ENCODE measurements around the gene OVAAL. TPM values are rescaled to one million over a fixed set of nuclear protein-coding genes. Genes with fewer than 3 reads are reported as not detected.

OVAAL gene
- total RNA-seq, 1 donor from 2014 or later = not detected

DNA sequence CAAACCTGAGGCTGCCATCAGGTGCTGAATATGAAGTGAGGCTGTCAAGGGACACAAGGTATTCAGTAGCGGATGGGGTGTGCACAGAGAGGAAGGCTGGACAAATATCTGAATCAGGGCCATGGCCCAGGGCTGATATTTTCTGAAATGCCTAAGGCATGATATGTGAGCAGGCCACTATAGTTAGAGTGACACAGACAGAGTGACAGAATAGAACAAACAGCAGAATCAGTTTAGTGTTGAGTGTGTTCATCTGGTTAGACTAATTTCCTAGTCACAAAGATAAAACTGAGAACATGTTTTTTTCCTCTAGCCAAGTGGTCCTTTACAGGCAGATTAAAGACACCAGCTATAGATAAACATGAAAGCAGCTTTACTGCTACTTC is 3.9 kb downstream of the OVAAL start:
- no peak for DNase-seq (ENCODE audit: low read depth)
- no peak overlapping the region for H3K4me3 ChIP-seq (ENCODE audit: low read depth, low read length)
- TF ChIP-seq, protein P1, sequence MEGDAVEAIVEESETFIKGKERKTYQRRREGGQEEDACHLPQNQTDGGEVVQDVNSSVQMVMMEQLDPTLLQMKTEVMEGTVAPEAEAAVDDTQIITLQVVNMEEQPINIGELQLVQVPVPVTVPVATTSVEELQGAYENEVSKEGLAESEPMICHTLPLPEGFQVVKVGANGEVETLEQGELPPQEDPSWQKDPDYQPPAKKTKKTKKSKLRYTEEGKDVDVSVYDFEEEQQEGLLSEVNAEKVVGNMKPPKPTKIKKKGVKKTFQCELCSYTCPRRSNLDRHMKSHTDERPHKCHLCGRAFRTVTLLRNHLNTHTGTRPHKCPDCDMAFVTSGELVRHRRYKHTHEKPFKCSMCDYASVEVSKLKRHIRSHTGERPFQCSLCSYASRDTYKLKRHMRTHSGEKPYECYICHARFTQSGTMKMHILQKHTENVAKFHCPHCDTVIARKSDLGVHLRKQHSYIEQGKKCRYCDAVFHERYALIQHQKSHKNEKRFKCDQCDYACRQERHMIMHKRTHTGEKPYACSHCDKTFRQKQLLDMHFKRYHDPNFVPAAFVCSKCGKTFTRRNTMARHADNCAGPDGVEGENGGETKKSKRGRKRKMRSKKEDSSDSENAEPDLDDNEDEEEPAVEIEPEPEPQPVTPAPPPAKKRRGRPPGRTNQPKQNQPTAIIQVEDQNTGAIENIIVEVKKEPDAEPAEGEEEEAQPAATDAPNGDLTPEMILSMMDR (conservative IDR thresholded peaks at IDR 0.05; ENCODE audit: low read depth, low read length) = no peak

DNA sequence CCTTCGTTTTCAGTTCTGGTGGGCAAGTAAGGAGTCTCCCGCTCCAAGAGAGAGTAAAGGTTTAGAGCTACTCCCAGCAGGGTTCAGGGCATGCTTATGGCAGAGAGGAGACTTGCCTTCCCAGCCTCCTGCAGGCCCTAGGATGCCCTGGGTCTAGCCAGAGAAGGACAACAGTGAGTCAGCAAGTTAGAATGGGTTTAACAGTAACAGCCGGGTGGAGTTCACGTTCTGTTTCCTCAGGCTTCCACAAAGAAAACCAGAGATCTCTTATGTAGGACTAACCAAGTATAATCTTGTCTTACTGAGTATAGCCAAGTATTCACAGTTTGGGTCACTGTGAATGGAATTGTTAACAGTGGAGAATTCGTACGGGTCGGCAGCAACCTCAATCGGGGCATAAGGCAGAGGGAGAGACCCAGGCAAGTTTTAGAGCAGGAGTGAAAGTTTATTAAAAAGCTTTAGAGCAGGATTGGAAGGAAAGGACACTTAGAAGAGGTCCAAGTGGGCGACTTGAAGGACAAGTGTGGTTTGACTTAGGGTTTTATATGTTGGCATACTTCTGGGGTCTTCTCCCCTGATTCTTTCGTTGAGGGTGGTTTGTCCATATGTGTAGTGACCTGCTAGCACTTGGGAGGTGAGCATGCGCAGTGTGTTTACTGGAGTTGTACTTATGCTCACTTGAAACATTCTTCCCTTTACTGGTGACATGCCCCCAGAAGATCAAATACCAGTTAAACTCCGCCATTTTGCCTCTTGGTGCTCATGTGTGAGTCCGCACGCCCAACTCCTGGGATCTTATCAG is 4.5 kb downstream of the OVAAL start:
- no peak overlapping the region for H3K4me3 ChIP-seq (ENCODE audit: low read depth, low read length)
- no peak for DNase-seq (ENCODE audit: low read depth)
- TF ChIP-seq, protein P1 (conservative IDR thresholded peaks at IDR 0.05; ENCODE audit: low read depth, low read length) = no peak

DNA sequence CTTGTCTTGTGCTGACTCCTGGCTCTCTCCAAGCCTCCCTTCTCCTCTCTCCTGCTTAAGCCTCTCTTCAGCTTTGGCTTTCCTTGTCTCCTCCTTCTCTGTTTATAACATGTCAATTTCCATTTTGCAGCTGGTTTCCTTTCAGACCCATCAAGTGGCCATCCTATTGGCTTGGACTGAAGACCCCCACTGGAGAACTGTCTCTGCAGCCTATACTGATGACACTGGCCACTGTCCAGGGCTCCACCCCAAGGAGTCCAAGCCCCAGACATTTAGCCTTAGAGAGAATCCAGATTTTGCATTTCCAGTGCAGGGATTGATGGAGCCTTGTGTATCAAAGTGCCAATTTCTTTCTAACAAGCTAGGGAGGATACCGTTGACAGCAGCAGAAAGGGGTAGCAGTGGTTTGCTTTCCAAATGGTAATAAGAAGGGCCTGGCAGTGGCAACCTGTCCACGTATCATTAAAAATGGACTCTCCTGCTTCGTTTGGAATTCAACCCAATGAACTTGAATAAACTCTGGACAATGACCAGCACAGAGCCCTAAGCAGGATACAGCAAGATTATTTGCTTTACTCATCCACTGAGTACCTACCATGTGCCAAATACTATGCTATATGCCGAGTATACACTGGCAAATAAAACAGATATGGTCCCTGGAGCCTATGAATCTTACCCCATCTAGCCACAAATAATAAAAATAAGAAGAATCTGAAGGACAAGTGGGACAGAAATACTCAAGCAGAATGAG is 6.5 kb downstream of the OVAAL start:
- no peak for DNase-seq (ENCODE audit: low read depth)
- H3K4me3 ChIP-seq (ENCODE audit: low read depth, low read length) = no peak overlapping the region
- TF ChIP-seq, protein P1 (conservative IDR thresholded peaks at IDR 0.05; ENCODE audit: low read depth, low read length) = no peak

DNA sequence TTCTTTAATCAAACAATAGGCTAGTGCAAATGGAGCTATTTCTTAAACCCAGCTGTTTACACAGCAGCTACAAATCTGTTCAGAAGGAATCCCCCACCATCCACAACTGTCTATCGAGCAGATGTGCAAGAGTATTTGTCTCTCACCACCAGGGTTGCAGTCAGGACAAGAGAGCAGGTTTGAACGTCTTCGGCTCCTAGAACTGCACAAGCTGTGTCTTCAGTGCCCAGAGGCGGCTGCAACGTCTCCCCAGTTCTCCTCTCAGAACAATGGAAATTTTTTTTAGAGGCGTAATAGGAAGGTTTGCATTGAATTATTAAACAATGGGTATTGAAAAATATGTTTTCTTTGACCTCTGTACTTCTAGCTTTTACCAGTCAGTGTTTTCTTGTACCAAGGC is 7.3 kb downstream of the OVAAL start:
- DNase-seq (ENCODE audit: low read depth) = no peak
- TF ChIP-seq, protein P1 (conservative IDR thresholded peaks at IDR 0.05; ENCODE audit: low read depth, low read length) = no peak
- no peak overlapping the region for H3K4me3 ChIP-seq (ENCODE audit: low read depth, low read length)

DNA sequence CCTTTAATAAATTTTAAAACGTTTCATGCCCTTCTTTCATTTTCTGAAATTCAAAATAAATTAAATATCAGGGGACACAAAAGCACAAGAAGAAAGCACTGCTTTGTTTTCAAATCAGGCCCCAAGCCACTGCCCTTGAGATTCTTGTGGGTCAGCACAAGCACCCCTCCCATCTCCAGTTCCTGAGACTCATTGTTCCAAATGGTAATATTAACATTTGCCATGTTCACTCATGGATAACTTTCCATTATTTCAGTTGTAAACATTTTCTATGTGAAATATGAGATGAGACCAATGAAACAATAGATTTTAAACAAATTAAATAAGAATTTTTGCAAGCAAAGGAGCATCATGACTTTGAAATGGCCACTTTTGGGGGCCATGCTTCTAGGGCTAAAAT is 7.7 kb downstream of the OVAAL start:
- no peak for DNase-seq (ENCODE audit: low read depth)

DNA sequence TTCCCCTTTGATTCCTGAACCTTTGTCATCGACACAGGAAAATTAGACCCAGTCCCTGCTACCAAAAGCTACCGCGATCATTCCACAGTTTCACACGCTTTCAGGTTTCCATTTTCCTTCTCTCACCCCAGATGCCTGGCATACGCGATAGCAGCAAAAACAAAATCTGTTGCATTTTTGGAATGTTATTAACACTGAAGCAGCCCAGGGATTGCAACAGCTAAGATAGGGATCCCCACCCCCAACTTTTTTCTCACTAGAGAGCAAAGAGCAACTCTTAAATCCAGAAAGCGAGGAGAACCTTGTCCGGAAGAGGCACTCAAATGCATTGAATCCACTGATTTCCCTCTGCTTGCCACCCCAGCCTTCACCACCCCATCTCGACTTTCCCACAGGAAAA is 8.9 kb downstream of the OVAAL start:
- no peak for DNase-seq (ENCODE audit: low read depth)
- H3K4me3 ChIP-seq (ENCODE audit: low read depth, low read length) = no peak overlapping the region
- TF ChIP-seq, protein P1 (conservative IDR thresholded peaks at IDR 0.05; ENCODE audit: low read depth, low read length) = no peak

More for the DNA sequence above, 7.7 kb downstream of the OVAAL start:
- H3K4me3 ChIP-seq (ENCODE audit: low read depth, low read length) = no peak overlapping the region
- TF ChIP-seq, protein P1 (conservative IDR thresholded peaks at IDR 0.05; ENCODE audit: low read depth, low read length) = no peak
